SU-DHL-6 (cell line): ENCODE results near the gene GIT2.
A peak's percentile ranks its signal among the peaks of the same experiment; 100 is the strongest.

Experiments used
- H2AFZ ChIP-seq: fragments of 200-600 bp; sonication (generic); 2 replicates; pipeline ENCODE4 v1.6.1; 2014; ENCODE audit warnings: low read depth, mild to moderate bottlenecking, moderate library complexity, mixed read lengths, antibody characterized with exemption, low read length; ENCODE audit not compliant: severe bottlenecking
- H3F3A ChIP-seq: fragments of 200-600 bp; shearing (Covaris generic); 2 replicates; pipeline ENCODE4 v1.6.0; 2016; ENCODE audit warnings: antibody characterized with exemption, mild to moderate bottlenecking; ENCODE audit not compliant: insufficient read depth
- H3K27ac ChIP-seq: fragments of 200-600 bp; sonication (generic); 2 replicates; pipeline ENCODE4 v1.5.1; 2016; ENCODE audit warnings: low read depth, mild to moderate bottlenecking, low read length, moderate library complexity, mixed read lengths
- H3K27me3 ChIP-seq: fragments of 200-600 bp; sonication (generic), shearing (Covaris generic); 2 replicates; pipeline ENCODE4 v1.6.0; 2014; ENCODE audit warnings: mild to moderate bottlenecking, low read length
- H3K36me3 ChIP-seq: fragments of 200-600 bp; sonication (generic); 2 replicates; pipeline ENCODE4 v1.6.1; 2014; ENCODE audit warnings: mild to moderate bottlenecking, low read length, mixed read lengths
- H3K4me2 ChIP-seq: fragments of 300-600, 200-600 bp; shearing (Covaris generic), sonication (generic); 2 replicates; pipeline ENCODE4 v1.6.0; 2014; ENCODE audit warnings: low read length, low read depth, mild to moderate bottlenecking; ENCODE audit not compliant: poor library complexity, severe bottlenecking
- H3K4me3 ChIP-seq: fragments of 200-600 bp; sonication (generic); 2 replicates; pipeline ENCODE4 v1.5.1; 2014; ENCODE audit warnings: antibody characterized with exemption, low read length, mild to moderate bottlenecking, mixed read lengths; ENCODE audit not compliant: insufficient read depth, poor library complexity, severe bottlenecking
- H3K79me2 ChIP-seq: fragments of 200-600 bp; sonication (generic); 2 replicates; pipeline ENCODE4 v1.6.1; 2014; ENCODE audit warnings: mild to moderate bottlenecking, low read length, moderate library complexity; ENCODE audit not compliant: insufficient read depth
- H3K9ac ChIP-seq: fragments of 200-600 bp; sonication (generic); 2 replicates; pipeline ENCODE4 v1.7.0; 2014; ENCODE audit warnings: mild to moderate bottlenecking, low read length
- H3K9me2 ChIP-seq: fragments of 200-600 bp; sonication (generic); replicated peaks from 2 replicates; pipeline ENCODE4 v1.6.1; 2014; ENCODE audit warnings: low read length; ENCODE audit not compliant: insufficient read depth
- H3K9me3 ChIP-seq: fragments of 200-600 bp; sonication (generic); 2 replicates; pipeline ENCODE4 v1.6.1; 2014; ENCODE audit warnings: low read length, mixed read lengths; ENCODE audit not compliant: insufficient read depth
- H4K20me1 ChIP-seq: fragments of 200-600 bp; sonication (generic); 2 replicates; pipeline ENCODE4 v1.6.1; 2014; ENCODE audit warnings: low read depth, mild to moderate bottlenecking, antibody characterized with exemption, low read length, moderate library complexity, mixed read lengths
- CTCF ChIP-seq: fragments of 200-600 bp; sonication (generic); IDR thresholded peaks from one replicate; pipeline ENCODE4 v1.5.1; 2017; ENCODE audit warnings: antibody characterized with exemption, mild to moderate bottlenecking, low read length, moderate library complexity; ENCODE audit not compliant: insufficient read depth, poor library complexity, severe bottlenecking
- EZH2phosphoT487 ChIP-seq: fragments of 200-600 bp; sonication (generic), shearing (Covaris generic); conservative IDR thresholded peaks from 2 replicates; pipeline ENCODE4 v1.6.1; 2018; ENCODE audit warnings: mild to moderate bottlenecking, antibody characterized with exemption, low read length, moderate library complexity, mixed read lengths

The GIT2 gene

GRCh38 chr12:109995686-109996482 is at the start of gene GIT2:
GIT2 (minus strand) TSS chr12:109996368; CDS start chr12:109996224, 144 bp downstream.
- H3K27ac ChIP-seq, result peak within 1 kb of the TSS; percentile 97
- TF ChIP-seq EZH2phosphoT487 (no peak), CTCF (no peak)
- peak within 1 kb of the TSS; percentile 5 for H2AFZ ChIP-seq
- H3K36me3 ChIP-seq, result peaks cover 10% of the 10 kb centered on the region; the same call in 1 of the 2 replicates
- no peaks in the 10 kb centered on the region for H3K9me3 ChIP-seq
- H3K4me2 ChIP-seq, result peak within 1 kb of the TSS; percentile 92
- no peaks in the 10 kb centered on the region for H3K27me3 ChIP-seq
- H3K9me2 ChIP-seq, result no peaks in the 10 kb centered on the region
- peaks cover 67% of the 10 kb centered on the region for H3K79me2 ChIP-seq
- H3F3A ChIP-seq, result peaks cover 41% of the 10 kb centered on the region
- H3K4me3 ChIP-seq, result peak within 1 kb of the TSS; percentile 63
- peak within 1 kb of the TSS; percentile 91 for H3K9ac ChIP-seq
- peaks cover 5% of the 10 kb centered on the region; the same call in 1 of the 2 replicates for H4K20me1 ChIP-seq

- Histone ChIP-seq H3K27me3 (no peaks in the 10 kb centered on the region), H3F3A (peaks cover 36% of the 10 kb centered on the region), H3K4me2 (no peak overlapping the region), H2AFZ (no peak overlapping the region), H3K79me2 (peaks cover 14% of the 10 kb centered on the region), H3K9ac (no peak overlapping the region), H3K27ac (no peak overlapping the region), H3K36me3 (peaks cover 14% of the 10 kb centered on the region; the same call in 1 of the 2 replicates), H4K20me1 (no peaks in the 10 kb centered on the region), H3K9me2 (no peaks in the 10 kb centered on the region), H3K4me3 (no peak overlapping the region), H3K9me3 (no peaks in the 10 kb centered on the region)
- TF ChIP-seq EZH2phosphoT487, result no peak
- TF ChIP-seq CTCF, result no peak
These were observed 46.1 kb upstream of the GIT2 start for GRCh38 chr12:110042264-110042663.

- peaks cover 36% of the 10 kb centered on the region for H3F3A ChIP-seq
- H3K9me3 ChIP-seq, result no peaks in the 10 kb centered on the region
- TF ChIP-seq CTCF (no peak), EZH2phosphoT487 (no peak)
- H3K27ac ChIP-seq, result peak overlapping the region; percentile 29; the same call in 1 of the 2 replicates
- H2AFZ ChIP-seq, result no peak overlapping the region
- H3K36me3 ChIP-seq, result peaks cover 20% of the 10 kb centered on the region; the same call in 1 of the 2 replicates
- no peaks in the 10 kb centered on the region for H4K20me1 ChIP-seq
- no peak overlapping the region for H3K9ac ChIP-seq
- no peaks in the 10 kb centered on the region for H3K79me2 ChIP-seq
- H3K9me2 ChIP-seq, result no peaks in the 10 kb centered on the region
- H3K27me3 ChIP-seq, result no peaks in the 10 kb centered on the region
- no peak overlapping the region for H3K4me3 ChIP-seq
- H3K4me2 ChIP-seq, result no peak overlapping the region
These were observed 43.1 kb upstream of the GIT2 start for GRCh38 chr12:110039085-110039807.
